H1 (cell line): Measurements from ENCODE around the gene AGBL4. TPM values are rescaled to one million over a fixed set of nuclear protein-coding genes. Genes with fewer than 3 reads are reported as not detected.

Source experiments
- CTCF ChIA-PET: fragments of 300-600 bp; sonication (Branson Sonifier 250); formaldehyde crosslinking; loops from one replicate; lab custom pipeline; 2021; ENCODE audit not compliant: partially characterized antibody; lab: Charles Lee
- POLR2A ChIA-PET: fragments of 300-600 bp; sonication (Branson Sonifier 250); formaldehyde crosslinking; loops from one replicate; lab custom pipeline; 2021; ENCODE audit warnings: inconsistent platforms; ENCODE audit not compliant: partially characterized antibody; lab: Charles Lee
- DNase-seq, 2 experiments: peaks; one replicate each; pipeline versions ENCODE4 v3.0.0 to v3.0.0-alpha.2; 2010 to 2022; ENCODE audit warnings: low spot score in 2 of 2, low read depth in 1 of 2, mixed read lengths in 1 of 2
- FAIRE-seq: peaks from 2 replicates; lab custom pipeline; 2011; peaks lifted over from hg19 to GRCh38; lab: Jason Lieb, UNC
- H2AFZ ChIP-seq: 2 replicates; pipeline ENCODE4 v1.8.1; 2012; ENCODE audit warnings: low read length, inconsistent platforms
- H2AK5ac ChIP-seq: 2 replicates; pipeline ENCODE4 v1.6.1; 2013; ENCODE audit warnings: low read depth, low read length
- H2BK120ac ChIP-seq: replicated peaks from 2 replicates; pipeline ENCODE3; 2013; ENCODE audit warnings: low read depth, low read length, inconsistent platforms
- H2BK12ac ChIP-seq: 2 replicates; pipeline ENCODE4 v1.6.1; 2013; ENCODE audit warnings: low read depth, low read length
- H2BK15ac ChIP-seq: 2 replicates; pipeline ENCODE4 v1.6.1; 2013; ENCODE audit warnings: low read length
- H2BK20ac ChIP-seq: 2 replicates; pipeline ENCODE4 v1.6.1; 2013; ENCODE audit warnings: low read length
- H2BK5ac ChIP-seq: 2 replicates; pipeline ENCODE4 v1.6.1; 2013; ENCODE audit warnings: low read depth, low read length
- H3K14ac ChIP-seq: 2 replicates; pipeline ENCODE4 v1.6.1; 2013; ENCODE audit warnings: inconsistent platforms; ENCODE audit not compliant: insufficient read length
- H3K18ac ChIP-seq: 2 replicates; pipeline ENCODE4 v1.6.1; 2013; ENCODE audit warnings: low read length; ENCODE audit errors: extremely low read depth
- H3K23ac ChIP-seq: 2 replicates; pipeline ENCODE4 v1.6.1; 2013; ENCODE audit warnings: inconsistent platforms; ENCODE audit not compliant: insufficient read length
- H3K23me2 ChIP-seq: 2 replicates; pipeline ENCODE4 v1.6.1; 2013; ENCODE audit warnings: low read depth, low read length
- H3K27ac ChIP-seq: 2 replicates; pipeline ENCODE4 v1.6.1; 2011; ENCODE audit warnings: low read depth, low read length, inconsistent platforms
- H3K27me3 ChIP-seq, 4 experiments: replicated peaks in 1 of 4; 1 replicate in 1 of 4; 2 replicates in 3 of 4; pipeline versions ENCODE4 v1.6.1 to v1.8.1; 2011 to 2013; ENCODE audit warnings: low read length in 3 of 4, mild to moderate bottlenecking in 3 of 4, inconsistent platforms in 2 of 4, mixed read lengths in 2 of 4, moderate library complexity in 1 of 4; ENCODE audit not compliant: control insufficient read depth in 3 of 4, insufficient read depth in 3 of 4; ENCODE audit errors: extremely low read depth in 1 of 4
- H3K36me3 ChIP-seq, 4 experiments: 2 replicates each; pipeline versions ENCODE4 v1.6.1 to v1.8.1; 2011 to 2013; ENCODE audit warnings: mild to moderate bottlenecking in 4 of 4, low read length in 3 of 4, moderate library complexity in 2 of 4, control low read depth in 1 of 4, inconsistent platforms in 1 of 4; ENCODE audit not compliant: insufficient read depth in 4 of 4, control insufficient read depth in 2 of 4
- H3K4ac ChIP-seq: replicated peaks from 2 replicates; pipeline ENCODE3; 2013; ENCODE audit warnings: low read length, low read depth, mixed read lengths, inconsistent platforms; ENCODE audit not compliant: insufficient read length
- H3K4me1 ChIP-seq, 4 experiments: replicated peaks in 1 of 4; 1 replicate in 1 of 4; 2 replicates in 3 of 4; pipeline versions ENCODE4 v1.6.1 to v1.8.1; 2011 to 2013; ENCODE audit warnings: low read length in 3 of 4, inconsistent platforms in 2 of 4, mixed read lengths in 1 of 4; ENCODE audit not compliant: insufficient read depth in 4 of 4, control insufficient read depth in 3 of 4
- H3K4me2 ChIP-seq, 2 experiments: 2 replicates each; pipeline versions ENCODE4 v1.6.1 to v1.8.1; 2011 to 2013; ENCODE audit warnings: low read depth in 2 of 2, low read length in 2 of 2, control low read depth in 1 of 2, inconsistent platforms in 1 of 2, mild to moderate bottlenecking in 1 of 2; ENCODE audit not compliant: insufficient read depth in 1 of 2
- H3K4me3 ChIP-seq, 4 experiments: fragments of 200-600, 300-600 bp in 1 of 4; sonication (generic), shearing (Covaris generic), sonication (Bioruptor Twin) in 1 of 4; 2 replicates each; pipeline versions ENCODE4 v1.5.1 to v1.8.1; 2011 to 2016; ENCODE audit warnings: low read length in 4 of 4, low read depth in 3 of 4, control low read depth in 2 of 4, inconsistent platforms in 2 of 4, mild to moderate bottlenecking in 2 of 4, mixed read lengths in 1 of 4, moderate library complexity in 1 of 4; ENCODE audit not compliant: insufficient read depth in 2 of 4; ENCODE audit errors: extremely low read depth in 1 of 4
- H3K56ac ChIP-seq: replicated peaks from 2 replicates; pipeline ENCODE3; 2013; ENCODE audit warnings: low read depth, mild to moderate bottlenecking, mixed read lengths, low read length, inconsistent platforms; ENCODE audit not compliant: insufficient read length
- H3K79me1 ChIP-seq: 2 replicates; pipeline ENCODE4 v1.6.1; 2013; ENCODE audit warnings: low read depth, low read length, control low read depth
- H3K79me2 ChIP-seq, 2 experiments: 2 replicates each; pipeline versions ENCODE4 v1.6.1 to v1.8.1; 2012 to 2013; ENCODE audit warnings: low read length in 2 of 2, mild to moderate bottlenecking in 2 of 2, inconsistent platforms in 1 of 2; ENCODE audit not compliant: insufficient read depth in 2 of 2, control insufficient read depth in 1 of 2
- H3K9ac ChIP-seq, 4 experiments: replicated peaks in 1 of 4; 1 replicate in 1 of 4; 2 replicates in 3 of 4; pipeline versions ENCODE4 v1.6.1 to v1.8.1; 2011 to 2013; ENCODE audit warnings: low read depth in 3 of 4, low read length in 3 of 4, control low read depth in 2 of 4, mild to moderate bottlenecking in 2 of 4, moderate library complexity in 2 of 4, inconsistent platforms in 1 of 4; ENCODE audit errors: extremely low read depth in 1 of 4
- H3K9me3 ChIP-seq, 2 experiments: 2 replicates each; pipeline versions ENCODE4 v1.6.1 to v1.8.1; 2012 to 2013; ENCODE audit warnings: mild to moderate bottlenecking in 2 of 2, moderate library complexity in 2 of 2, control low read depth in 1 of 2, inconsistent platforms in 1 of 2, low read depth in 1 of 2, low read length in 1 of 2, mixed read lengths in 1 of 2; ENCODE audit not compliant: insufficient read depth in 2 of 2
- H4K20me1 ChIP-seq, 2 experiments: replicated peaks in 1 of 2; 2 replicates each; pipeline versions ENCODE3 to v1.8.1; 2011 to 2013; ENCODE audit warnings: inconsistent platforms in 2 of 2, low read length in 2 of 2, mild to moderate bottlenecking in 1 of 2; ENCODE audit not compliant: insufficient read depth in 2 of 2, control insufficient read depth in 1 of 2
- H4K5ac ChIP-seq: 2 replicates; pipeline ENCODE4 v1.6.1; 2013; ENCODE audit warnings: low read length, low read depth, mixed read lengths, inconsistent platforms; ENCODE audit not compliant: insufficient read length
- H4K8ac ChIP-seq: 2 replicates; pipeline ENCODE4 v1.8.0; 2013; ENCODE audit warnings: mild to moderate bottlenecking, moderate library complexity, low read length, inconsistent platforms; ENCODE audit not compliant: insufficient read depth; ENCODE audit errors: extremely low read depth
- H4K91ac ChIP-seq: replicated peaks from 2 replicates; pipeline ENCODE3; 2013; ENCODE audit warnings: low read length, mixed read lengths, inconsistent platforms; ENCODE audit not compliant: insufficient read length
- EGR1 ChIP-seq: IDR thresholded peaks from 2 replicates; pipeline ENCODE4 v1.6.1; 2011; ENCODE audit warnings: low read depth, low read length, borderline replicate concordance
- JUND ChIP-seq: IDR thresholded peaks from 2 replicates; pipeline ENCODE4 v1.6.1; 2011; ENCODE audit warnings: mild to moderate bottlenecking, improper control_type of control experiment, low read length
- KDM1A ChIP-seq: fragments of 200-600, 300-600 bp; sonication (generic); IDR thresholded peaks from 2 replicates; pipeline ENCODE4 v1.7.1; 2016; ENCODE audit warnings: mild to moderate bottlenecking, low read length, borderline replicate concordance
- SIN3A ChIP-seq, 2 experiments: IDR thresholded peaks in 1 of 2; conservative IDR thresholded peaks in 1 of 2; 2 replicates each; pipeline ENCODE4 v1.6.1; 2011 to 2012; ENCODE audit warnings: low read length in 2 of 2, improper control_type of control experiment in 1 of 2, low read depth in 1 of 2, mild to moderate bottlenecking in 1 of 2
- TEAD4 ChIP-seq: IDR thresholded peaks from 2 replicates; pipeline ENCODE4 v1.6.1; 2012; ENCODE audit warnings: low read depth, low read length, inconsistent platforms, mixed read lengths
- WGBS, 2 experiments: shearing (Covaris generic) in 1 of 2; methylation state at CpG; one replicate each; pipeline versions ENCODE4 v1.1.6 to v1.1.7; 2013 to 2015; ENCODE audit warnings: low lambda C conversion rate in 2 of 2, mixed read lengths in 2 of 2, inconsistent platforms in 1 of 2, low coverage in 1 of 2, missing lambda C conversion rate in 1 of 2; ENCODE audit not compliant: insufficient replicate concordance in 2 of 2, insufficient coverage in 1 of 2, insufficient read length in 1 of 2; ENCODE audit errors: extremely low coverage in 1 of 2, missing lambda C conversion rate in 1 of 2; 5-methylcytosine and 5-hydroxymethylcytosine counted together
- polyA plus RNA-seq, 7 experiments: library from polyadenylated mRNA; depleted of rRNA in 3 of 7; stranded (reverse) in 5 of 7; unstranded in 2 of 7; fragments of >200 nt in 5 of 7; fragments of 200-250 nt in 2 of 7; gene quantifications; 1 replicate in 5 of 7; 2 replicates in 1 of 7; 4 replicates in 1 of 7; pipeline versions ENCODE4 v1.2.1 to v1.2.3, GENCODE V29; 2011 to 2013; ENCODE audit warnings: missing spikeins in 2 of 7, mixed read lengths in 2 of 7
- total RNA-seq: library from RNA; stranded (reverse); fragmentation: NEBNext Ultra II Directional; extraction: Animal tissue kit (Norgen Biotek cat#: 25700); gene quantifications from 2 replicates; pipeline ENCODE4 v1.2.1, GENCODE V29; 2021
- TF ChIP-seq, protein P1 (sequence below): IDR thresholded peaks from 2 replicates; pipeline ENCODE4 v1.6.1; 2012; ENCODE audit warnings: inconsistent platforms

AGBL4 gene
- total and polyA plus RNA-seq, 2 of the 8 experiments (the other 6 are each of a cell fraction or from before 2014, with no cell fraction given) = 0.41 to 0.45 TPM

DNA sequence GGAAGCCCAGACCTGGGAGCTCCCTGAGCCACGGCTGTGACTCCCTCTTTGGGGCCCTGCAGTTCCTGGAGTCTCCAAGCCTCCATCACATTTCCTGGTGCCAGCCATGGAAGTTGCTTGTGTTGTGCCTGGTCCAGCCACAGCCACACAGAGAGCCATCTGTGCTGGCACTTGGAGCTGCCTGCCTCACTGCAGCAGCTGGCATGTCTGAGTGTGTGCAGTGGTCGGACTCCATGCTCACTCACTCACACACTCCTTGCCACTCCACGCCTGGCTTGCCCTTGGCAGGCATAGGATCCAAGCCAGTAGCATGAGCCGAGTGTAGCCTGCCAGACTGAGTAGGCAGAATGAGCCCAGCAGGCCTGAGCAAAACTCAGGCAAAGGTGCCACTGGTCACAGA lies 730.7 kb downstream of the AGBL4 start:
- H2BK120ac ChIP-seq = no peak overlapping the region
- H2BK5ac ChIP-seq = no peak overlapping the region
- no peak overlapping the region for H3K4ac ChIP-seq
- CTCF ChIA-PET = interaction anchor here (1.2 kb wide), 1 partner anchor 1039 kb away, joined by 3 read pairs; no protein-coding TSS in a partner anchor
- H3K23me2 ChIP-seq = no peaks in the 10 kb centered on the region
- no peaks in the 10 kb centered on the region for H3K36me3 ChIP-seq
- no peak overlapping the region for H3K14ac ChIP-seq
- H3K9ac ChIP-seq = no peak overlapping the region
- H3K79me1 ChIP-seq = no peaks in the 10 kb centered on the region
- H3K27me3 ChIP-seq = no peaks in the 10 kb centered on the region
- no peak overlapping the region for H3K18ac ChIP-seq
- H3K27ac ChIP-seq = no peak overlapping the region
- no peak overlapping the region for H3K56ac ChIP-seq
- H4K8ac ChIP-seq = no peak overlapping the region
- peaks cover 75 to 77% of the 10 kb centered on the region in 2 experiments for H3K9me3 ChIP-seq
- H3K4me3 ChIP-seq = no peak overlapping the region
- no peak for TF ChIP-seq JUND
- TF ChIP-seq, protein P1, sequence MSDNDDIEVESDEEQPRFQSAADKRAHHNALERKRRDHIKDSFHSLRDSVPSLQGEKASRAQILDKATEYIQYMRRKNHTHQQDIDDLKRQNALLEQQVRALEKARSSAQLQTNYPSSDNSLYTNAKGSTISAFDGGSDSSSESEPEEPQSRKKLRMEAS = no peak
- TF ChIP-seq EGR1 = no peak
- TF ChIP-seq KDM1A = no peak
- TF ChIP-seq TEAD4 = no peak
- no peak for TF ChIP-seq SIN3A (conservative IDR thresholded peaks at IDR 0.05 in 1 of 2, IDR thresholded peaks at IDR 0.05 in 1 of 2; ENCODE audit: low read depth in 1 of 2, low read length in 2 of 2)
- WGBS, 2 experiments = 80% methylated on average over 4 of the region's 4 CpGs; no CpG with 5 or more reads in 1 of the 2 experiments
- H3K4me2 ChIP-seq = no peak overlapping the region
- no peak for DNase-seq
- no peak overlapping the region for H4K91ac ChIP-seq
- H2AK5ac ChIP-seq = no peak overlapping the region
- H3K4me1 ChIP-seq = no peaks in the 10 kb centered on the region; a peak in 1 of 7 replicates
- no peak for FAIRE-seq
- no peak overlapping the region for H2BK12ac ChIP-seq
- no peak overlapping the region for H2AFZ ChIP-seq
- H3K23ac ChIP-seq = no peak overlapping the region
- H4K20me1 ChIP-seq = no peaks in the 10 kb centered on the region
- POLR2A ChIA-PET = no interaction called here
- no peak overlapping the region for H2BK15ac ChIP-seq
- no peak overlapping the region for H2BK20ac ChIP-seq
- no peak overlapping the region for H4K5ac ChIP-seq
- H3K79me2 ChIP-seq = no peaks in the 10 kb centered on the region
